Prostate gland (tissue), 2 donors: Measurements from ENCODE around the gene ALK. TPM values are rescaled to one million over a fixed set of nuclear protein-coding genes. Genes with fewer than 3 reads are reported as not detected.

ENCODE experiments used
- DNase-seq: peaks from one replicate; pipeline ENCODE4 v3.0.0-alpha.2; 2019; ENCODE audit warnings: low spot score
- H3K27ac ChIP-seq, 2 donors: fragments of 200-600 bp; sonication (generic); 2 replicates each; pipeline ENCODE4 v1.5.1; 2017 to 2019
- H3K27me3 ChIP-seq: fragments of 200-600 bp; sonication (generic); replicated peaks from 2 replicates; pipeline ENCODE4 v1.5.1; 2019; ENCODE audit not compliant: insufficient read depth
- H3K36me3 ChIP-seq, 2 donors: fragments of 200-600 bp; sonication (generic); 1 replicate in 1 of 2; 2 replicates in 1 of 2; pipeline versions ENCODE4 v1.5.1 to v1.8.1; 2017 to 2019
- H3K4me1 ChIP-seq: fragments of 200-600 bp; sonication (generic); replicated peaks from 2 replicates; pipeline ENCODE4 v1.5.1; 2019
- H3K4me3 ChIP-seq, 2 donors: fragments of 200-600 bp; sonication (generic); 2 replicates each; pipeline ENCODE4 v1.5.1; 2017 to 2019
- H3K9me3 ChIP-seq: fragments of 200-600 bp; sonication (generic); 2 replicates; pipeline ENCODE4 v1.5.1; 2017
- POLR2A ChIP-seq: fragments of 450-650 bp; IDR thresholded peaks from one replicate; pipeline ENCODE4 v1.6.1; 2016; ENCODE audit warnings: antibody characterized with exemption, mild to moderate bottlenecking
- POLR2AphosphoS5 ChIP-seq: sonication (generic); formaldehyde crosslinking; IDR thresholded peaks from one replicate; pipeline ENCODE4 v1.6.1; 2017; ENCODE audit warnings: antibody characterized with exemption
- WGBS: methylation state at CpG from one replicate; pipeline ENCODE4 v1.1.5; 2018; 5-methylcytosine and 5-hydroxymethylcytosine counted together
- intact Hi-C: fragments of 100-400 bp; cut with DNase I; formaldehyde crosslinking; loops from one replicate; pipeline ENCODE4 v1.14.2; 2022
- total RNA-seq, 2 donors: library from RNA; depleted of rRNA; stranded (reverse); fragments of >200 nt; gene quantifications; one replicate each; pipeline ENCODE4 v1.1.0, GENCODE V29; 2016
- TF ChIP-seq, protein P1 (sequence below), 4 experiments: fragments of 200-600 bp in 2 of 4; fragments of 450-650 bp in 2 of 4; sonication (generic) in 2 of 4; IDR thresholded peaks; 1 replicate in 3 of 4; 2 replicates in 1 of 4; pipeline ENCODE4 v1.5.1; 2016 to 2019; ENCODE audit warnings: antibody characterized with exemption in 4 of 4, mild to moderate bottlenecking in 2 of 4, moderate library complexity in 2 of 4

Gene ALK
- total RNA-seq, 2 donors from 2014 or later, result 0.14 to 1.2 TPM

DNA sequence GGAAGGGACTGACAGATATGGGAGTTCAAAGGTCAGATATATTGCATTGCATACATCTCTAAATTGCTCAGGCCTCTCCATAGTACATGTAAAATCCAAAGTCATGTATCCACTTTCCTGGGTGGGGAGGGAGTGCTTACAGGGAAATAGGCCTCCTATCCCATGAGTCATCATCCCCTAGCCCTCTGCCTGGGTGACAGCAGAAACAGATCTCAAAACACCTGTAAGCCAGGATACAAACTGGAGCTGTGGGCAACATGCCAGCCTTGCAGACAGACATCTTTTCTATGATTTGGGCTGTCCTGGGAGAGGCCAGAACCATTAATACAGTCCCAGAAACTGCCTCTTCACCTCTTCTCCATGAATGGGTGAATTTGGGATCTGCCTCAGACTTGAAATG lies 4.8 kb downstream of the ALK start:
- intact Hi-C loops, result no loop called here
- peaks cover 7% of the 10 kb centered on the region for H3K27me3 ChIP-seq

DNA sequence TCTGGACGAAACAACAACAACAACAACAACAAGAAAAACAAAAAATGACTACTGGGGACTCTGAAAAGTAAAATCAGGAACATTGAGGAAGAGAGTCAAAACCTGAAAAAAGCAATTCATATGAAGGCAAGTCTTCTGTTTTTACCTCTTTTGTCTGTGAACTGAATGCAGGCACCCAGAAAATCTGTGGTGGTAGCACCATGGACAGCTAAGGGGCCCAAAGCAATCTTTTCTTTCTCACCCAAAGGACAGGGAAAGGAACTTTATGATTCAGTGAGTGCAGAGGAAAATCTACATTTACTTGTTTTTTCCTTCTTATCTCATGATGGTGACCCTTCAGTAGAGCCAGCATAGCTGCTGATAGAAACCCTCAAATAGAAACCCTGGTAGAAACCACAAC lies 10.4 kb downstream of the ALK start:
- Histone ChIP-seq H3K4me1 (no peaks in the 10 kb centered on the region), H3K9me3 (no peaks in the 10 kb centered on the region), H3K4me3 (no peak overlapping the region), H3K36me3 (no peaks in the 10 kb centered on the region), H3K27ac (no peak overlapping the region), H3K27me3 (peaks cover 3% of the 10 kb centered on the region)
- WGBS, result 61% methylated on average over 1 of the region's 1 CpG
- intact Hi-C loops, result no loop called here
- DNase-seq, result no peak
- TF ChIP-seq, protein P1, sequence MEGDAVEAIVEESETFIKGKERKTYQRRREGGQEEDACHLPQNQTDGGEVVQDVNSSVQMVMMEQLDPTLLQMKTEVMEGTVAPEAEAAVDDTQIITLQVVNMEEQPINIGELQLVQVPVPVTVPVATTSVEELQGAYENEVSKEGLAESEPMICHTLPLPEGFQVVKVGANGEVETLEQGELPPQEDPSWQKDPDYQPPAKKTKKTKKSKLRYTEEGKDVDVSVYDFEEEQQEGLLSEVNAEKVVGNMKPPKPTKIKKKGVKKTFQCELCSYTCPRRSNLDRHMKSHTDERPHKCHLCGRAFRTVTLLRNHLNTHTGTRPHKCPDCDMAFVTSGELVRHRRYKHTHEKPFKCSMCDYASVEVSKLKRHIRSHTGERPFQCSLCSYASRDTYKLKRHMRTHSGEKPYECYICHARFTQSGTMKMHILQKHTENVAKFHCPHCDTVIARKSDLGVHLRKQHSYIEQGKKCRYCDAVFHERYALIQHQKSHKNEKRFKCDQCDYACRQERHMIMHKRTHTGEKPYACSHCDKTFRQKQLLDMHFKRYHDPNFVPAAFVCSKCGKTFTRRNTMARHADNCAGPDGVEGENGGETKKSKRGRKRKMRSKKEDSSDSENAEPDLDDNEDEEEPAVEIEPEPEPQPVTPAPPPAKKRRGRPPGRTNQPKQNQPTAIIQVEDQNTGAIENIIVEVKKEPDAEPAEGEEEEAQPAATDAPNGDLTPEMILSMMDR (IDR thresholded peaks at IDR 0.05), result no peak
- no peak for TF ChIP-seq POLR2A
- TF ChIP-seq POLR2AphosphoS5, result no peak

More for the DNA sequence above, 4.8 kb downstream of the ALK start:
- no peaks in the 10 kb centered on the region for H3K36me3 ChIP-seq
- no peak overlapping the region for H3K4me3 ChIP-seq
- H3K27ac ChIP-seq, result no peak overlapping the region
- no peak for DNase-seq
- TF ChIP-seq POLR2AphosphoS5 (no peak), POLR2A (no peak)
- TF ChIP-seq, protein P1 (IDR thresholded peaks at IDR 0.05), result no peak
- H3K4me1 ChIP-seq, result peaks cover 17% of the 10 kb centered on the region
- no peaks in the 10 kb centered on the region for H3K9me3 ChIP-seq

- no peaks in the 10 kb centered on the region for H3K4me1 ChIP-seq
- DNase-seq, result no peak
- H3K4me3 ChIP-seq, result no peak overlapping the region
- H3K27me3 ChIP-seq, result peaks cover 6% of the 10 kb centered on the region
- no peak overlapping the region for H3K27ac ChIP-seq
- TF ChIP-seq POLR2A (no peak), POLR2AphosphoS5 (no peak)
- TF ChIP-seq, protein P1 (IDR thresholded peaks at IDR 0.05), result no peak
- no peaks in the 10 kb centered on the region for H3K36me3 ChIP-seq
- intact Hi-C loops, result no loop called here
- H3K9me3 ChIP-seq, result no peaks in the 10 kb centered on the region
These were observed 10.9 kb downstream of the ALK start for GRCh38 chr2:29910465-29910864.

DNA sequence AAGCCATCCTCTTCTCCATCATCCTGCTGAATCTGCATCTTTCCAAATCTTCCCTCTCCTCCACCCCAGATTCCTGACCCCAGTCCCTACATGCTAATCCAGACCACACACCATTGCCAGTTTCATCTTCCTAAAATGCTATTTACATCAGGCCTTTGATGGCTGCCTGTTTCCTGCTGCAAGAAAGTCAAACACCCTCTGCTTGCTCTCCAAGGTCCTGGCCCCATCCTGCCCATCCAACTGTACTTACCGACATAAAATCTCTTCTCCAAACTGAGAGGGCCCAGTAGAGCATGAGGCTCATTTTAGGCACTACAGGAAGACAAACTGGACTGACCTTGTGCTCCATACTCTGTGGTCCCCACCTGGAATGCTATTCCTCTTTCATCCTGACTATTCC lies 19.0 kb downstream of the ALK start:
- H3K4me3 ChIP-seq, result no peak overlapping the region
- intact Hi-C loops, result no loop called here
- TF ChIP-seq POLR2AphosphoS5 (no peak), POLR2A (no peak)
- TF ChIP-seq, protein P1 (IDR thresholded peaks at IDR 0.05), result no peak
- H3K9me3 ChIP-seq, result no peaks in the 10 kb centered on the region
- H3K27ac ChIP-seq, result no peak overlapping the region
- peaks cover 4% of the 10 kb centered on the region for H3K27me3 ChIP-seq
- WGBS, result 5% methylated on average over 1 of the region's 1 CpG
- no peaks in the 10 kb centered on the region for H3K4me1 ChIP-seq
- H3K36me3 ChIP-seq, result no peaks in the 10 kb centered on the region
- DNase-seq, result no peak

- Histone ChIP-seq H3K4me1 (no peaks in the 10 kb centered on the region), H3K27ac (no peak overlapping the region), H3K4me3 (no peak overlapping the region), H3K27me3 (peaks cover 4% of the 10 kb centered on the region), H3K9me3 (no peaks in the 10 kb centered on the region), H3K36me3 (no peaks in the 10 kb centered on the region)
- WGBS, result 17% methylated on average over 3 of the region's 3 CpGs
- intact Hi-C loops, result no loop called here
- TF ChIP-seq POLR2A (no peak), POLR2AphosphoS5 (no peak)
- TF ChIP-seq, protein P1 (IDR thresholded peaks at IDR 0.05), result no peak
- no peak for DNase-seq
These were observed 20.3 kb downstream of the ALK start for GRCh38 chr2:29900971-29901633.
